Spleen (tissue), 7 donors: ENCODE results near the gene ADGRG3.

Experiments
- POLR2AphosphoS5 ChIP-seq, 3 donors: sonication (generic); formaldehyde crosslinking; IDR thresholded peaks; one replicate each; pipeline ENCODE4 v1.5.1; 2017; ENCODE audit warnings: antibody characterized with exemption in 3 of 3
- TF ChIP-seq, protein P1 (sequence below), 11 experiments: fragments of 200-600 bp in 7 of 11; fragments of 450-650 bp in 4 of 11; sonication (generic) in 4 of 11; IDR thresholded peaks in 8 of 11; conservative IDR thresholded peaks in 3 of 11; 1 replicate in 7 of 11; 2 replicates in 4 of 11; pipeline versions ENCODE4 v1.4.0 to v1.8.0; 2016 to 2021; ENCODE audit warnings: antibody characterized with exemption in 11 of 11, inconsistent platforms in 4 of 11, mild to moderate bottlenecking in 1 of 11
- donor health status: DM: no; HTN: no; CAD: no; lungs with moderate emphysema.
- donor health status: DM: no; HTN: no; CAD: no.
- donor health status: DM: no; HTN: no; CAD: no.

DNA sequence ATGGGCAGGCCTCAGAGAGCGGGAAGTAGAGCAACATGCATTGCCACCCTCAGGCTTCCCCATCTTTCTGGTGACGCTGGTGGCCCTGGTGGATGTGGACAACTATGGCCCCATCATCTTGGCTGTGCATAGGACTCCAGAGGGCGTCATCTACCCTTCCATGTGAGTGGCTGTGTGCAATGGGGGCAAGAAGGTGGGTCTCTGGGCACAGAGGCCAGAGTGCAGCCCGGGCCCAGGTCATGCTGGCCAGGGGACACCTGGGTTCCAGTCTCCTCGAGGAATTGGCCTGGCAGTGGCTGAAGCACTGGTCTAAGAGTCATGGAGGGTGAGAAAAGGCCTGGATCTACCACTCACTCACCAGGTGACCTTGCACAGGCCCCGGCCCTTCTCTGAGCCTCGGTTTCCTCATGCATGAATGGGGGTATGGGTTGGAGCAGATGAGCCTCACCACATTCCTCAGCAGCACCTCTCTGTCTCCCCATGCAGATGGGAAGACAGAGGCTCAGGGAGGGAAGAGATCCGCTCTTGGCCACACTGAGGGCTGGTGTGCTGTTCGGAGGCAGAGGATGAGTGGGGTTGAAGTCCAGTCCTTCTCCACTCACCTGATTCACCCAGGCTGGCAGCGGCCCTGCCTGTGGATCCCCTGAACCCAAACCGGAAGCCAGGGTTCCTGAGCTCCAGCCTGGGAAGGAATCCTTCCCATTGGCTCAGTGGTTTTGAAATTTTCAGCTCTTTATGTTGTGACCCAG lies 7.2 kb upstream of the ADGRG3 start:
- TF ChIP-seq, protein P1, sequence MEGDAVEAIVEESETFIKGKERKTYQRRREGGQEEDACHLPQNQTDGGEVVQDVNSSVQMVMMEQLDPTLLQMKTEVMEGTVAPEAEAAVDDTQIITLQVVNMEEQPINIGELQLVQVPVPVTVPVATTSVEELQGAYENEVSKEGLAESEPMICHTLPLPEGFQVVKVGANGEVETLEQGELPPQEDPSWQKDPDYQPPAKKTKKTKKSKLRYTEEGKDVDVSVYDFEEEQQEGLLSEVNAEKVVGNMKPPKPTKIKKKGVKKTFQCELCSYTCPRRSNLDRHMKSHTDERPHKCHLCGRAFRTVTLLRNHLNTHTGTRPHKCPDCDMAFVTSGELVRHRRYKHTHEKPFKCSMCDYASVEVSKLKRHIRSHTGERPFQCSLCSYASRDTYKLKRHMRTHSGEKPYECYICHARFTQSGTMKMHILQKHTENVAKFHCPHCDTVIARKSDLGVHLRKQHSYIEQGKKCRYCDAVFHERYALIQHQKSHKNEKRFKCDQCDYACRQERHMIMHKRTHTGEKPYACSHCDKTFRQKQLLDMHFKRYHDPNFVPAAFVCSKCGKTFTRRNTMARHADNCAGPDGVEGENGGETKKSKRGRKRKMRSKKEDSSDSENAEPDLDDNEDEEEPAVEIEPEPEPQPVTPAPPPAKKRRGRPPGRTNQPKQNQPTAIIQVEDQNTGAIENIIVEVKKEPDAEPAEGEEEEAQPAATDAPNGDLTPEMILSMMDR (IDR thresholded peaks at IDR 0.05 in 8 of 11, conservative IDR thresholded peaks at IDR 0.05 in 3 of 11), result no peak
- no peak for TF ChIP-seq POLR2AphosphoS5 (IDR thresholded peaks at IDR 0.05)
